DLD1 (cell line): Measurements from ENCODE around the gene TACR2.

Source experiments
- in situ Hi-C: cut with HindIII; loops from 2 replicates; pipeline ENCODE4 v1.10.0; 2017; ENCODE audit warnings: low sequenced_read_pairs

TACR2 gene

GRCh38 chr10:69405221-69405620, 11.5 kb downstream of the TACR2 start:
- in situ Hi-C loops = no loop called here

DNA sequence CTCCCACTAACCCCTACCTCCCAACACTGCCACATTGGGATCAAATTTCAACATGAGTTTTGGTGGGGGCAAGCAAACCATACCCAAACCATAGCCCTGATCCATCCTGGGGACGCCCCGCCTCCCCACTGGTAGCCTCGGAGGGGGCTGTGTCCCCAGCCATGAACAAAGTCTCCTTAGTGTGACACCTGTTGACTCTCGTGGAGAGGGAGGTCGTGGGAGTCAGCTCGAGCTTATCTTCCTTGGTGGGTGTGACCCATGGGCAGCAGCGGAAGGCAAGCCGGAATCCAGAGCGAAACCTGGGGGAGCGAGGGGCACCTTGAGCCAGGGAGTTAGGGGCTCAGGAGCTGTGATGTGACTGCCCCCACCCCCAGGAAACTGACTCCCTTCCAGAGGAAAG, 11.9 kb downstream of the TACR2 start:
- in situ Hi-C loops = no loop called here

DNA sequence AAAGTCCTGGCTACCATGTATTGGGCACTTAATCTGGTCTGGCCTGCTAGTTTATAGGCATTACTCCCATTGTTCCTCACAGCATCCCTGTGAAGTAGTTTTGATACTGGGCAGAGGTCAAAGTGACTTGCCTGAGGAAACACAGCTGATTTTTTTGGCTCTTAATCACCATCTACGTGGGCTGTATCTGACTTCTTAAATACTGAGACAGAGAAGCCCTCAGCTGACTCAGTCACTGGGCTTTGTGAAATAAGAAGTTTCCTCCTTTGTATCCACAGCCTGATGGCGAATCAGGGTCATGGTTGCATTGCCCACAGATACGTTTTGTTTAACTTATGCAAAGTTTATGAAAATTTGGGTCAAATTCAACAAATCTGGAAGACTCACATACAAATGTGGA, 13.2 kb downstream of the TACR2 start:
- in situ Hi-C loops = no loop called here

- in situ Hi-C loops = no loop called here
These were observed 13.7 kb downstream of the TACR2 start for GRCh38 chr10:69403066-69403465.

- in situ Hi-C loops = no loop called here
These were observed 14.3 kb downstream of the TACR2 start for GRCh38 chr10:69402386-69402785.

DNA sequence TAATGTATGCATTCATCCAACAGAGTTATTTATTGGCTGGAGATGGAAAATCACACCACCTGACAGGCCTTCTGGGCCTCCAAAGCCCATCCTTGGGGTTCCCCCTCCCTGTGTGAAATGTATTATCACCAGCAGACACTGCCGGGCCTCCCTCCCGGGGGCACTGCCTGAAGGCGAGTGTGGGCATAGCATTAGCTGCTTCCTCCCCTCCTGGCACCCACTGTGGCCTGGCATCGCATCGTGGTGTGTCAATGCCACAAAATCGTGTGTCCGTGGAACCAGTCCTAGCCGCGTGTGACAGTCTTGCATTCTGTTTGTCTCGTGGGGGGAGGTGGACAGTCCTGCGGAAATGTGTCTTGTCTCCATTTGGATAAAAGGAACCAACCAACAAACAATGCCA, 15.3 kb downstream of the TACR2 start:
- in situ Hi-C loops = no loop called here

- in situ Hi-C loops = no loop called here
These were observed 15.8 kb downstream of the TACR2 start for GRCh38 chr10:69400936-69401335.

- in situ Hi-C loops = no loop called here
These were observed 18.3 kb downstream of the TACR2 start for GRCh38 chr10:69398466-69398865.

DNA sequence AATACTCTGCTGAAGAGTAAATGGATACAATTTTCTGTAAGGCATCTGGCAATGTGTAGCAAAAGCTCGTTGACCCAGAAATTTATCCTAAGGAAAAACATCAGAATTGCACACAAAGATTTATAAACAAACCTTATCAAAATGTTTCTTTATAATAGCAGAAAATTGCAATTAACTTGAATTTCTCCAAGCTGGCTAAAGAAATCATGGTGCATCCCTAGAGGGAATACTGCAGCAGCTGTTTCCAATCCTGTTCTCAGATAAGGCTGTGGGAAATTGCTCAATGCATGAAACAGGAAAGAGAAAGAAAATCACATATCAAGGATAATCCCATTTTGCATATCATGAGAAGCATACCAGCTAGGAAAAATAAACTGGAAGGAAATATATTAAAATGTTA, 18.7 kb downstream of the TACR2 start:
- in situ Hi-C loops = no loop called here

- in situ Hi-C loops = no loop called here
These were observed 22.7 kb downstream of the TACR2 start for GRCh38 chr10:69394020-69394419.

GRCh38 chr10:69392481-69393000, 24.2 kb downstream of the TACR2 start:
- in situ Hi-C loops = no loop called here

GRCh38 chr10:69391158-69391557, 25.6 kb downstream of the TACR2 start:
- in situ Hi-C loops = no loop called here

DNA sequence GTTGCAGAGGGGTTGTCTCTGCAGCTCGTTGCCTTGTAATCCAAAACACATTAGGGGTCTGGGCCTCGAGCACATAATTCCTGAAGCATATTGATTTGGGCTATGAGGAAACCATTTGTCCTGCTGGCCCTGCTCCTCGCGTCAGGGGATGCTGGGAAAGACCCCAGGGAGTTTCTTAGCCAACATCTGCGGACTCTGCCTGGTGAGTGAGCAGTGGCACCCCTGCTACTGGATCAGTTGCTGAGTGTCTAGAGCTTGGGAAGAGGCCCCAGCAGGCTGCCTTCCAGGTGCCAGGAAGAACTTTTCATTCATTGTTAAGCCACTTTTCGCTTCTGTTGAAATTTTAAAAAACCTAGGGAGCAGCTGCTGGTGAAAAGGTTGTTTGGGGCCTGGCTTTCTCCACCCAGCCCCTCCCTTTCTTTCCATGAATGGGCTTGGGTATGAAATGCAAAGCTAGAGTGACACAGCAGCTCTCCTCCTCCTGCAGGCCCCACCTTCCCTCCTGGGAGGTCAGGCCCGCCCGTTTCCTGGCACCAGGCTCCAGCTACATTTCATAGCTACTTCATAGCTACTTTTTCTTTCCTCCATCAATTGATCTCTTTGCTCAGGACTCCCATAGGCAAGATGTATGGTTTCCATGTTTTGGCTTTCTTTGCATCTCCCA, 26.8 kb downstream of the TACR2 start:
- in situ Hi-C loops = no loop called here

DNA sequence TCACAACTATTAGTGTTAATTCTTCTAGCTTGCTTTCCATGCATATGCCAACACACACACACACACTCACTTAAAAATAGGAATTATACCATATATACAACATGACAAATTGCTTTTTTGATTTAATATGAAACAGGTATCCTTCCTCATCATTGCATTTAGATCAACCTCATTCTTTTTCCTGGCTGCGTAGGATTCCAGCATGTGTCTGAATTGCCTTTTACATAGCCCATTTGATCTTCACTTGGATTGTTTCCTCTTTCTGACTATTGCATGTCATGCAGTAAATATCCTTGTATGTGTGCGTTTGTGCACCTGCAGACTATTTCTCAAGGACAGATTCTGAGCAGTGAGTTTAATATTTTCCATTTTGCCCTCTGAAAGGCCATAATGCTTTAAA, 28.2 kb downstream of the TACR2 start:
- in situ Hi-C loops = no loop called here

DNA sequence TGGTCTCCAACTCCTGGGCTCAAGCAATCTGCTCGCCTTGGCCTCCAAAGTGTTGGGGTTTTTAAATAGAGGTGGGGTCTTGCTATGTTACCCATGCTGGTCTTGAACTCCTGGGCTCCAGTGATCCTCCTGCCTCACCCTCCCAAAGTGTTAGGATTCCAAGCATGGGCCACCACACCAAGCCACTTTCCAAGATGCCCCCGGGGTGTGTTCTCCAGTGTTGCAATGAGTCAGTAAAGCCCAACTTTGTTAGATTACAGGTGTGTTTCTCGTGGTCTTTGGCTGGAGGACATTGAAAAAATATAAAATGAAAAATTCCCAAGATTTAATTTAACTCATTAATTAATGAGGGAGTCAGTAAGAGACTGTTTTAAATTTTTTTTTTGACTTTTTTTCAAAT, 29.2 kb downstream of the TACR2 start:
- in situ Hi-C loops = no loop called here

- in situ Hi-C loops = no loop called here
These were observed 31.0 kb downstream of the TACR2 start for GRCh38 chr10:69385454-69386350.

GRCh38 chr10:69384320-69384719, 32.4 kb downstream of the TACR2 start:
- in situ Hi-C loops = no loop called here

- in situ Hi-C loops = no loop called here
These were observed 33.2 kb downstream of the TACR2 start for GRCh38 chr10:69383558-69383957.

DNA sequence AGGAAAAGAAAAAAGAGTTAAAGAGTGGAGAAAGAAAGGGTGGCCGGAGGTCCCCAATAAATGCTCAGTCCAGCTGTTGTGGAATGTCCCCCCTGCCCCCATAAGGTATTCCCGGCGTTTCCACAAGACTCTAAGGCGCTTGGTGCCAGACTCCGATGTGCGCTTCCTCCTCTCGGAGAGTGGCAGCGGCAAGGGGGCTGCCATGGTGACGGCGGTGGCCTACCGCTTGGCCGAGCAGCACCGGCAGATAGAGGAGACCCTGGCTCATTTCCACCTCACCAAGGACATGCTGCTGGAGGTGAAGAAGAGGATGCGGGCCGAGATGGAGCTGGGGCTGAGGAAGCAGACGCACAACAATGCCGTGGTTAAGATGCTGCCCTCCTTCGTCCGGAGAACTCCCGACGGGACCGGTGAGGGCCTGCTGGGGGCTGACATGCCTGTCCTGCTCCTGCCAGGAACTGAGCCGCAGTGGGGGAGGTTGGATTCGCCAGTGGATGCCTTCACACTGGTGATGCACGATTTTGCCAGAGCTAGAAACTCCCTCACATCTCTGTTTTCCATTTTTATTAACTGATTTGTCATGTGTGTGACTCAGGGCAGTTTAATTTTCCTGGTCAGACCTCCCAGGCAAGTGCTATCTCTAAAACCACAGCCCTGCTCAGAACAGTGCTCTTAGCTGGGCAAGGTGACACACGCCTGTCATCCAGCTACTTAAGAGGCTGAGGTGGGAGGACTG, 34.2 kb downstream of the TACR2 start:
- in situ Hi-C loops = no loop called here

- in situ Hi-C loops = no loop called here
These were observed 36.9 kb downstream of the TACR2 start for GRCh38 chr10:69379800-69380199.

DNA sequence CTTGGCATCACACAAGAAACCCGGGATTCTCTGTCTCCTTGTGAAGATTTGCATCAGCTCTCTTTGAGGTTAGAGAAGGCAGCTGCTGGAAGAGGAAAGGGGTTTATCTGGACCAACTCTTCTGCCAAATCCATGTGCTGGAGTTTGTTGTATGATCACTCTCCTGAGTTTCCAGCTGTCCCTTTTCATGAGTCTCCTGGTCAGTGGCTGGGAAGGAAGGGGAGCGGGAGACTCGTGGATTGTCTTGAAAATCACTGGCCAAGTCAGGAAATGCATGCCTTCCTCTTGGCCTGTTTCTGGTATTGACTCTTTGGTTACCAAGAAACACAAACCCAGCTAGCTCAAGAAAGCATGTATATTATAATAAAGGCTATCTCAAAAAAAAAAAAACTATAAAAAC, 38.8 kb downstream of the TACR2 start:
- in situ Hi-C loops = no loop called here
